Lower leg skin (tissue), 3 donors: Measurements from ENCODE around the gene CALN1.

Source experiments
- POLR2A ChIP-seq, 2 donors: fragments of 450-650 bp; IDR thresholded peaks; one replicate each; pipeline ENCODE4 v1.6.1; 2016 to 2017; ENCODE audit warnings: antibody characterized with exemption in 2 of 2, mild to moderate bottlenecking in 1 of 2, moderate library complexity in 1 of 2
- TF ChIP-seq, protein P1 (sequence below), 3 donors: fragments of 450-650 bp; IDR thresholded peaks; one replicate each; pipeline ENCODE4 v1.5.1; 2016; ENCODE audit warnings: antibody characterized with exemption in 3 of 3, mild to moderate bottlenecking in 3 of 3, moderate library complexity in 2 of 3

DNA sequence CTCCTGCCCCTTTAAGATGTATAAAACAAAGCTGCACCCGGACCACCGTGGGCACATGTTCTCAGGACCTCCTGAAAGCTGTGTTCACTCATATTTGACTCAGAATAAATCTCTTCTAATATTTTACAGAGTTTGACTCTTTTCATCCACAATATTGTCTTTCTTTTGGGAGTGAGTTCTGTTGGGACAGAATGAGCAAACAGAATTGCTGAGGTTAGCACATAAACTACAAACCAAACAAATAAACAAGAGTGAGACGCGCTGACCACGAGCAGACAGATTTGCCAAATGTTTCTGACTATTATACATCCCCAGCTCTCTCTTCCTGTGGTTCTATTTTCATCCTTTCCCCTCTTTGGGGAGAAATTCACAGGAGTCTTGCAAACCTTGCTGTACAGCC, 526.7 kb downstream of the CALN1 start:
- TF ChIP-seq, protein P1, sequence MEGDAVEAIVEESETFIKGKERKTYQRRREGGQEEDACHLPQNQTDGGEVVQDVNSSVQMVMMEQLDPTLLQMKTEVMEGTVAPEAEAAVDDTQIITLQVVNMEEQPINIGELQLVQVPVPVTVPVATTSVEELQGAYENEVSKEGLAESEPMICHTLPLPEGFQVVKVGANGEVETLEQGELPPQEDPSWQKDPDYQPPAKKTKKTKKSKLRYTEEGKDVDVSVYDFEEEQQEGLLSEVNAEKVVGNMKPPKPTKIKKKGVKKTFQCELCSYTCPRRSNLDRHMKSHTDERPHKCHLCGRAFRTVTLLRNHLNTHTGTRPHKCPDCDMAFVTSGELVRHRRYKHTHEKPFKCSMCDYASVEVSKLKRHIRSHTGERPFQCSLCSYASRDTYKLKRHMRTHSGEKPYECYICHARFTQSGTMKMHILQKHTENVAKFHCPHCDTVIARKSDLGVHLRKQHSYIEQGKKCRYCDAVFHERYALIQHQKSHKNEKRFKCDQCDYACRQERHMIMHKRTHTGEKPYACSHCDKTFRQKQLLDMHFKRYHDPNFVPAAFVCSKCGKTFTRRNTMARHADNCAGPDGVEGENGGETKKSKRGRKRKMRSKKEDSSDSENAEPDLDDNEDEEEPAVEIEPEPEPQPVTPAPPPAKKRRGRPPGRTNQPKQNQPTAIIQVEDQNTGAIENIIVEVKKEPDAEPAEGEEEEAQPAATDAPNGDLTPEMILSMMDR (IDR thresholded peaks at IDR 0.05), result no peak
- no peak for TF ChIP-seq POLR2A (IDR thresholded peaks at IDR 0.05)
